Trophoblast cell (in vitro differentiated cells and primary cell): ENCODE data around the gene GAN.

ENCODE experiments used
- DNase-seq, 2 donors: peaks; one replicate each; pipeline ENCODE4 v3.0.0-alpha.2; 2016
- H2AFZ ChIP-seq: 2 replicates; pipeline ENCODE4 v1.6.1; 2013; ENCODE audit warnings: low read length, moderate library complexity, mild to moderate bottlenecking; ENCODE audit not compliant: insufficient read depth, poor library complexity
- H2AK5ac ChIP-seq: 2 replicates; pipeline ENCODE4 v1.6.1; 2013; ENCODE audit warnings: mild to moderate bottlenecking, low read length
- H2BK120ac ChIP-seq: 2 replicates; pipeline ENCODE4 v1.6.1; 2013; ENCODE audit warnings: low read length, mild to moderate bottlenecking, moderate library complexity; ENCODE audit not compliant: insufficient read depth, poor library complexity
- H2BK12ac ChIP-seq: 2 replicates; pipeline ENCODE4 v1.6.1; 2013; ENCODE audit warnings: mild to moderate bottlenecking, low read length, moderate library complexity
- H2BK5ac ChIP-seq: 2 replicates; pipeline ENCODE4 v1.6.1; 2013; ENCODE audit warnings: low read length, low read depth, moderate library complexity, mild to moderate bottlenecking; ENCODE audit not compliant: poor library complexity
- H3K14ac ChIP-seq: 2 replicates; pipeline ENCODE4 v1.6.1; 2013; ENCODE audit warnings: mild to moderate bottlenecking, low read length
- H3K18ac ChIP-seq: 2 replicates; pipeline ENCODE4 v1.6.1; 2013; ENCODE audit warnings: mild to moderate bottlenecking, low read length
- H3K23ac ChIP-seq: 2 replicates; pipeline ENCODE4 v1.6.1; 2013; ENCODE audit warnings: low read length
- H3K27ac ChIP-seq: 2 replicates; pipeline ENCODE4 v1.5.1; 2013; ENCODE audit warnings: low read depth, mild to moderate bottlenecking, inconsistent platforms, low read length, moderate library complexity
- H3K27me3 ChIP-seq: 2 replicates; pipeline ENCODE4 v1.6.1; 2013; ENCODE audit warnings: inconsistent platforms, mild to moderate bottlenecking, low read length, moderate library complexity; ENCODE audit not compliant: insufficient read depth
- H3K36me3 ChIP-seq, 2 experiments: 1 replicate in 1 of 2; 2 replicates in 1 of 2; pipeline ENCODE4 v1.6.1; 2013; ENCODE audit warnings: low read length in 2 of 2, mild to moderate bottlenecking in 2 of 2, moderate library complexity in 1 of 2; ENCODE audit not compliant: insufficient read depth in 2 of 2, control insufficient read depth in 1 of 2
- H3K4ac ChIP-seq: 2 replicates; pipeline ENCODE4 v1.6.1; 2013; ENCODE audit warnings: low read depth, mild to moderate bottlenecking, low read length, moderate library complexity
- H3K4me1 ChIP-seq, 2 experiments: 1 replicate in 1 of 2; 2 replicates in 1 of 2; pipeline ENCODE4 v1.6.1; 2013; ENCODE audit warnings: low read length in 2 of 2, mild to moderate bottlenecking in 2 of 2, moderate library complexity in 1 of 2; ENCODE audit not compliant: insufficient read depth in 2 of 2, control insufficient read depth in 1 of 2
- H3K4me2 ChIP-seq: 2 replicates; pipeline ENCODE4 v1.6.1; 2013; ENCODE audit warnings: inconsistent platforms, mild to moderate bottlenecking, low read length, moderate library complexity
- H3K4me3 ChIP-seq: 2 replicates; pipeline ENCODE4 v1.5.1; 2013; ENCODE audit warnings: mild to moderate bottlenecking, low read depth, low read length, inconsistent platforms
- H3K79me1 ChIP-seq: one replicate; pipeline ENCODE4 v1.6.1; 2013; ENCODE audit warnings: low read length
- H3K79me2 ChIP-seq: 2 replicates; pipeline ENCODE4 v1.6.1; 2013; ENCODE audit warnings: low read length, mild to moderate bottlenecking; ENCODE audit not compliant: control insufficient read depth, insufficient read depth, poor library complexity
- H3K9ac ChIP-seq: 2 replicates; pipeline ENCODE4 v1.6.1; 2013; ENCODE audit warnings: mild to moderate bottlenecking, low read length
- H3K9me3 ChIP-seq: 2 replicates; pipeline ENCODE4 v1.6.1; 2013; ENCODE audit warnings: low read depth, mild to moderate bottlenecking, control low read depth, inconsistent platforms, low read length; ENCODE audit not compliant: insufficient read depth
- H4K12ac ChIP-seq: 2 replicates; pipeline ENCODE4 v1.6.1; 2013; ENCODE audit warnings: low read depth, mild to moderate bottlenecking, low read length, moderate library complexity
- H4K8ac ChIP-seq: 2 replicates; pipeline ENCODE4 v1.6.1; 2013; ENCODE audit warnings: low read depth, mild to moderate bottlenecking, low read length, moderate library complexity
- H4K91ac ChIP-seq: one replicate; pipeline ENCODE4 v1.6.1; 2013; ENCODE audit warnings: low read depth, mild to moderate bottlenecking, low read length, moderate library complexity
- WGBS: extraction: QIAGEN DNeasy Blood & Tissue Kit; methylation state at CpG from one replicate; pipeline ENCODE4 v1.1.7; 2013; ENCODE audit warnings: missing lambda C conversion rate; ENCODE audit not compliant: insufficient read length, insufficient coverage; ENCODE audit errors: extremely low coverage; 5-methylcytosine and 5-hydroxymethylcytosine counted together

The GAN gene

DNA sequence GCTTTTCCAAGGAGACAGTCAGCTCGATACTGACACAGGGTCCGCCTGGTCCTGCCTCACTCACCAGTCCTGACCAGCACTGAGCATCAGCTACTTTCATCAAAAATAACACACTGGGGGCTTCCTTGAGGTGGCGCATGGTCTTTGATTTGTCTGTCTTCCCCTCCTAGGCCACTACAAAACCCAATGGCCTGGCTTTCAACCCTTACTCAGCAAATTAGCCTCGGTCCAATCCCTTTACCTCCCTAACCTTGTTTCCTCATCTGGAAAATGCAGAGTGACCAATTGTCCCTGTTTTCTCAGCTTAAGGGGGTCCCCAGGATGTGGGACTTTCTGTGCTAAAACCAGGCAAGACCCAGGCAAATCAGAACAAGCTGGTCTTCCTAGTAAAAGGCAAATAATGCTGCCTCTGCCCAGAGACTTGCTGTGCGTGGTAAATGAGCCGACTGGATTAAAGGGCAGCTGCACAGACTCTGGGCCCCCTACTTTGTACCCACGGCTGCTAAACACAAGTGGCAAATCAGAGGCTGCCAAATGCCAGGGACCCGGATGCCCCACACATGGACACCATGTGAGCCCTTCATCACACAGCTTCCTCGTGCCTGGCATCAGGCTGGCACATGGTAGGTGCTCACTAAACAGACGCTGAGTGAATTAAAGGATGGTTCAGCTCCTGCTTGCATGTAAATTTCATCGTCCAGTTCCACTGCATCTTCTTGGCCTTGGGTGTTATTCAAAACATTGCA lies 98.7 kb downstream of the GAN start:
- no peak overlapping the region for H3K4ac ChIP-seq
- H4K8ac ChIP-seq: no peak overlapping the region
- WGBS: no CpG with 5 or more reads among the region's 11 CpGs

DNA sequence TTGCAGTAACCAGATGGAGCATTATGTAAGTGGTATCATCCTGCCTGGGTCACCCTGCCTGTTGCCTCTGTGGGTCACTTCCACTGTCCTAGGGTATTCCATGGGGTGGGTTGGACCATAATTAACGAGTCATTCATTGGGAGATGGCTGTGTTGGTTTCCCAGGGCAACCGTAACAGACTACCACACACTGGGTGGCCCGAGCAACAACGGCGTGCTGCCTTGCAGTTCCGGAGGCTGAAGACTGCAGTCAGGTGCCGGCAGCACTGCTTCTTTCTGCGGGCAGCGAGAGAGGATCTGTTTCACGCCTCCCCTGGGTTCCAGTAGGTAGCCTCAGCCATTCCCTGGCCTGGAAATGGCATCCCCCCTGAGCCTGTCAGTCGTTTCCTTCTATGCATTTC lies 101.0 kb downstream of the GAN start:
- Histone ChIP-seq H2AK5ac (no peak overlapping the region), H3K23ac (no peak overlapping the region), H3K79me2 (no peaks in the 10 kb centered on the region), H3K27me3 (no peaks in the 10 kb centered on the region), H2BK5ac (no peak overlapping the region), H3K9ac (no peak overlapping the region), H3K9me3 (no peaks in the 10 kb centered on the region), H2BK120ac (no peak overlapping the region), H4K8ac (no peak overlapping the region), H3K36me3 (no peaks in the 10 kb centered on the region), H3K4me3 (no peak overlapping the region), H4K91ac (no peak overlapping the region), H2AFZ (no peak overlapping the region), H2BK12ac (no peak overlapping the region), H3K4me2 (no peak overlapping the region), H3K18ac (no peak overlapping the region), H3K27ac (no peak overlapping the region), H3K4me1 (peaks cover 0 to 2% of the 10 kb centered on the region in 2 experiments), H3K4ac (no peak overlapping the region), H3K14ac (no peak overlapping the region), H4K12ac (no peak overlapping the region), H3K79me1 (no peaks in the 10 kb centered on the region)
- no peak for DNase-seq
- WGBS: no CpG with 5 or more reads among the region's 11 CpGs

More for the DNA sequence above, 98.7 kb downstream of the GAN start:
- no peak for DNase-seq
- no peaks in the 10 kb centered on the region for H3K79me2 ChIP-seq
- no peaks in the 10 kb centered on the region for H3K9me3 ChIP-seq
- no peak overlapping the region for H3K9ac ChIP-seq
- H3K14ac ChIP-seq: no peak overlapping the region
- H3K27me3 ChIP-seq: no peaks in the 10 kb centered on the region
- H3K4me1 ChIP-seq: peaks cover 0 to 6% of the 10 kb centered on the region in 2 experiments
- H4K91ac ChIP-seq: no peak overlapping the region
- no peak overlapping the region for H2BK12ac ChIP-seq
- no peak overlapping the region for H3K27ac ChIP-seq
- H3K79me1 ChIP-seq: no peaks in the 10 kb centered on the region
- H2BK5ac ChIP-seq: no peak overlapping the region
- H2AK5ac ChIP-seq: no peak overlapping the region
- no peaks in the 10 kb centered on the region for H3K36me3 ChIP-seq
- H3K23ac ChIP-seq: no peak overlapping the region
- no peak overlapping the region for H2AFZ ChIP-seq
- no peak overlapping the region for H3K18ac ChIP-seq
- H4K12ac ChIP-seq: no peak overlapping the region
- H3K4me2 ChIP-seq: no peak overlapping the region
- no peak overlapping the region for H2BK120ac ChIP-seq
- H3K4me3 ChIP-seq: no peak overlapping the region

DNA sequence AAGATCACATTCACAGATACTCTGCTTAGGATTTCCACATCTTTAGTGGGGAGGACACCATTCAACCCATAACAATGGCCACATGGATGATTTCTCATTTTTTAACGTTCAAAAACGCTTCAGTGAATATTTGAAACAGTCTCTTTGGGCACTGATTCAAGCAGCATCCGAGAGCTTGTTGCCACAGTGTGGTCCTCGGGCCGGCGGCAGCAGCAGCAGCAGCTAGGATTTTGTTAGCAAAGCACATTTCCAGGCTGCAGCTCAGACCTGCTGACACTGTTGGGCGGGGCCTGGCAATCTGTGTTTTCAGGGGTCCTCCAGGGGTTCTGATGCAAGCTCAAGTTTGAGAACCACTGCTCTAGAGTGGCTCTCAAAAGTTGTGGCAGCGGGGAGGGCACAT lies 102.0 kb downstream of the GAN start:
- H3K4me2 ChIP-seq: no peak overlapping the region
- H3K9me3 ChIP-seq: no peaks in the 10 kb centered on the region
- no peak overlapping the region for H3K27ac ChIP-seq
- H3K4ac ChIP-seq: no peak overlapping the region
- no peak overlapping the region for H3K18ac ChIP-seq
- H3K14ac ChIP-seq: no peak overlapping the region
- no CpG with 5 or more reads among the region's 8 CpGs for WGBS
- H4K8ac ChIP-seq: no peak overlapping the region
- no peak overlapping the region for H3K4me3 ChIP-seq
- H3K27me3 ChIP-seq: no peaks in the 10 kb centered on the region
- no peak overlapping the region for H2BK5ac ChIP-seq
- H3K79me1 ChIP-seq: no peaks in the 10 kb centered on the region
- no peak overlapping the region for H3K9ac ChIP-seq
- no peaks in the 10 kb centered on the region for H3K36me3 ChIP-seq
- H3K79me2 ChIP-seq: no peaks in the 10 kb centered on the region
- H2BK12ac ChIP-seq: no peak overlapping the region
- no peak overlapping the region for H2AK5ac ChIP-seq
- no peak overlapping the region for H4K91ac ChIP-seq
- no peak overlapping the region for H2BK120ac ChIP-seq
- H3K23ac ChIP-seq: no peak overlapping the region
- DNase-seq: no peak
- H3K4me1 ChIP-seq: no peaks in the 10 kb centered on the region
- no peak overlapping the region for H4K12ac ChIP-seq
- H2AFZ ChIP-seq: no peak overlapping the region

DNA sequence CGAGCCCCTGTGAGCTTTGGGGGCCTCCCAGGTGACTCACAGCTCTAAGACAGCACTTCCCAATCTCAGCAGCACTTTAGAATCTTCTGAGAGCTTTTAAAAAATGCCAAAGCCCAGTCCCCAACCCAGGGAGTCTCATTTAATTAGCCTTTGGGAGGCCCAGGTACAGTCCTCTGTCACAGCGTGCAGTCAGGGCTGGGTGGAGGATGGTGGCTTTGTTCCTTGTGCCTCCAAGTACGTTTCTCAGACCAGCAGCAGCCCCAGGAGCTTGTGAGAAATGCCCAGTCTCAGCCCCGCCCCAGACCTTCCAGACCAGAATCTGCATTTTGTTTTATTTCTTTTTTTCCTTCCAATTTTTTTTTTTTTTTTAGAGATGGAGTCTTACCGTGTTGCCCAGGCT lies 102.4 kb downstream of the GAN start:
- H4K91ac ChIP-seq: no peak overlapping the region
- no peak overlapping the region for H3K14ac ChIP-seq
- H3K4ac ChIP-seq: no peak overlapping the region
- H3K79me1 ChIP-seq: no peaks in the 10 kb centered on the region
- H2BK12ac ChIP-seq: no peak overlapping the region
- no peak overlapping the region for H4K12ac ChIP-seq
- H4K8ac ChIP-seq: no peak overlapping the region
- H3K4me1 ChIP-seq: no peaks in the 10 kb centered on the region
- H3K27ac ChIP-seq: no peak overlapping the region
- no peaks in the 10 kb centered on the region for H3K9me3 ChIP-seq
- no peak overlapping the region for H3K4me2 ChIP-seq
- no peak overlapping the region for H3K9ac ChIP-seq
- H2BK5ac ChIP-seq: no peak overlapping the region
- no CpG with 5 or more reads among the region's 5 CpGs for WGBS
- no peak overlapping the region for H2BK120ac ChIP-seq
- no peaks in the 10 kb centered on the region for H3K36me3 ChIP-seq
- H3K4me3 ChIP-seq: no peak overlapping the region
- no peak overlapping the region for H2AFZ ChIP-seq
- H3K79me2 ChIP-seq: no peaks in the 10 kb centered on the region
- H3K27me3 ChIP-seq: no peaks in the 10 kb centered on the region
- H3K18ac ChIP-seq: no peak overlapping the region
- no peak overlapping the region for H2AK5ac ChIP-seq
- no peak overlapping the region for H3K23ac ChIP-seq
- no peak for DNase-seq
